Hepatocyte (in vitro differentiated cells): ENCODE results near the gene NDEL1. TPM values are rescaled to one million over a fixed set of nuclear protein-coding genes. Genes with fewer than 3 reads are reported as not detected.

Experiments used
- DNase-seq: peaks from one replicate; pipeline ENCODE4 v3.0.0-alpha.2; 2016; ENCODE audit warnings: low spot score
- H2AFZ ChIP-seq: fragments of 200-600 bp; sonication (generic); 2 replicates; pipeline ENCODE4 v1.6.0; 2016; ENCODE audit warnings: antibody characterized with exemption, mild to moderate bottlenecking
- H3K27ac ChIP-seq: fragments of 200-600 bp; sonication (generic); 2 replicates; pipeline ENCODE4 v1.5.1; 2016; ENCODE audit warnings: mild to moderate bottlenecking
- H3K27me3 ChIP-seq: fragments of 200-600 bp; sonication (generic); 2 replicates; pipeline ENCODE4 v1.6.1; 2016
- H3K36me3 ChIP-seq: fragments of 200-600 bp; sonication (generic); replicated peaks from 2 replicates; pipeline ENCODE4 v1.5.1; 2016; ENCODE audit warnings: low read depth; ENCODE audit not compliant: insufficient read depth
- H3K4me1 ChIP-seq: fragments of 200-600 bp; sonication (generic); 2 replicates; pipeline ENCODE4 v1.5.1; 2016; ENCODE audit warnings: mild to moderate bottlenecking, moderate library complexity; ENCODE audit not compliant: insufficient read depth
- H3K4me2 ChIP-seq: fragments of 200-600 bp; sonication (generic); 2 replicates; pipeline ENCODE4 v1.6.0; 2016
- H3K4me3 ChIP-seq: fragments of 200-600 bp; sonication (generic); 2 replicates; pipeline ENCODE4 v1.5.1; 2016; ENCODE audit warnings: mild to moderate bottlenecking
- H3K79me2 ChIP-seq: fragments of 200-600 bp; sonication (generic); 2 replicates; pipeline ENCODE4 v1.6.0; 2017; ENCODE audit warnings: mild to moderate bottlenecking
- H3K9me2 ChIP-seq: fragments of 200-600 bp; sonication (generic); replicated peaks from 2 replicates; pipeline ENCODE4 v1.6.0; 2017; ENCODE audit warnings: mild to moderate bottlenecking; ENCODE audit not compliant: insufficient read depth
- H3K9me3 ChIP-seq: fragments of 200-600 bp; sonication (generic); 2 replicates; pipeline ENCODE4 v1.5.1; 2016; ENCODE audit warnings: low read depth, mild to moderate bottlenecking
- H4K20me1 ChIP-seq: fragments of 200-600 bp; sonication (generic); 2 replicates; pipeline ENCODE4 v1.6.0; 2016; ENCODE audit warnings: mild to moderate bottlenecking; ENCODE audit not compliant: insufficient read depth, poor library complexity, severe bottlenecking
- EZH2 ChIP-seq: fragments of 200-600 bp; sonication (generic); IDR thresholded peaks from 2 replicates; pipeline ENCODE4 v1.6.1; 2016; ENCODE audit warnings: antibody characterized with exemption, mild to moderate bottlenecking, borderline replicate concordance
- EZH2phosphoT487 ChIP-seq: fragments of 200-600 bp; sonication (generic); IDR thresholded peaks from one replicate; pipeline ENCODE4 v1.6.1; 2018; ENCODE audit warnings: antibody characterized with exemption, mild to moderate bottlenecking, low read depth, moderate library complexity; ENCODE audit not compliant: unreplicated experiment, severe bottlenecking
- WGBS: methylation state at CpG from one replicate; pipeline ENCODE4 v1.1.6; 2016; ENCODE audit warnings: low lambda C conversion rate; ENCODE audit errors: missing lambda C conversion rate; 5-methylcytosine and 5-hydroxymethylcytosine counted together
- polyA plus RNA-seq: library from polyadenylated mRNA; unstranded; fragments of >200 nt; fragmentation: Nextera tagmentation; extraction: Ambion mirVana; gene quantifications from 2 replicates; pipeline ENCODE4 v1.2.1, GENCODE V29; 2016
- total RNA-seq: library from RNA; depleted of rRNA; stranded (reverse); fragments of >200 nt; gene quantifications from 2 replicates; pipeline ENCODE4 v1.2.3, GENCODE V29; 2014
- TF ChIP-seq, protein P1 (sequence below): fragments of 200-600 bp; sonication (generic); IDR thresholded peaks from 2 replicates; pipeline ENCODE4 v1.5.1; 2016; ENCODE audit warnings: antibody characterized with exemption, mild to moderate bottlenecking; ENCODE audit not compliant: poor library complexity

NDEL1 gene
- total and polyA plus RNA-seq, 2 experiments from 2014 or later: 46.1 to 66.3 TPM

DNA sequence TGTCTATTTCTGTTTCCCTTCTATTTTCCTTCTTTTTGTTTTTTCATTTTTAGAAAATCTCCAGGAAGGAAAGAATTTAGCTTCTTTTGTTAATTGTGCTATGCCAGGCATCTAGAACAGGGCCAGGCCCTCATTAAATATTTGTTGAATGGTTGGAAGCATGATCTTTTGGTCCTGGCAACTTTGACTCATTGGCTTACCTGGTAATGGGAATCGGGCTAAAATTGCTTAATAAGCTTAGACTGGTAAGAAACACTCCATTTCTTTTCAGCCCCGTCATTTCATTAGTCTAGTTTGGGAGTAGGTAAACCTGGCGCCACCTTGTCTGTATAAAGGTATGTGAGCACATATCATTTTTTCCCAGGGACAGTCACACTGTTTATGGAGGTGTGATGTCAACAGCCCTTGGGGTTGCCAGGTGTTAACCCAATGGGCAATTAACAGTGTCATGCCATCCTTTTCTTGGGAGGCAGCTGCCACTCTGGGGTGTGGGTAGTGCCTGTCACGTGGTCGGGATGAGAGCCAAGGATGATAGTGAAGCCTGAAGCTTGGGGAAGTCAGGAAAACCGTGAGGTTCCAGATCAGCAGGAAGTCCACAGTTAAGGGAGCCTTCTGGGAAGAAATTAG is 9.5 kb upstream of the NDEL1 start:
- no peak overlapping the region for H3K4me3 ChIP-seq

DNA sequence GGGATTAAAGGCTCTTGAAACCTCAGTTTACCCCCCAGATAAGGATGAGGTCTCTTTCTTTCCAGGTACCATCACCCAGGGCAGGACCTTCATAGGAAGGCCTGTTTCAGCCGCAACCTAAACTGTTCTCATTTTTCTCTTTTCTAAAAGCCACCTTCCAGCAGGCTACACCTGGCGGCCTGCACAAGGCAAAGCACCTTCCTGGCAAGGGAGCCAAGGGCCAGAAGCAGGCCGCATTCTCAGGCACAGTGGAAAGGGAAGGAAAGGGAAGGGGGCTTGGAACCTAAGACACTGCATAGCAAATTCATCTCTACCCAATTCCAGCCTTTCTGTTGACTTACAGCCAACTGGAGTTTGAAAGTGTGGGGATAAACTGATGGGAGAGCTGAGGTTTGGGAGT is 8.9 kb upstream of the NDEL1 start:
- TF ChIP-seq, protein P1, sequence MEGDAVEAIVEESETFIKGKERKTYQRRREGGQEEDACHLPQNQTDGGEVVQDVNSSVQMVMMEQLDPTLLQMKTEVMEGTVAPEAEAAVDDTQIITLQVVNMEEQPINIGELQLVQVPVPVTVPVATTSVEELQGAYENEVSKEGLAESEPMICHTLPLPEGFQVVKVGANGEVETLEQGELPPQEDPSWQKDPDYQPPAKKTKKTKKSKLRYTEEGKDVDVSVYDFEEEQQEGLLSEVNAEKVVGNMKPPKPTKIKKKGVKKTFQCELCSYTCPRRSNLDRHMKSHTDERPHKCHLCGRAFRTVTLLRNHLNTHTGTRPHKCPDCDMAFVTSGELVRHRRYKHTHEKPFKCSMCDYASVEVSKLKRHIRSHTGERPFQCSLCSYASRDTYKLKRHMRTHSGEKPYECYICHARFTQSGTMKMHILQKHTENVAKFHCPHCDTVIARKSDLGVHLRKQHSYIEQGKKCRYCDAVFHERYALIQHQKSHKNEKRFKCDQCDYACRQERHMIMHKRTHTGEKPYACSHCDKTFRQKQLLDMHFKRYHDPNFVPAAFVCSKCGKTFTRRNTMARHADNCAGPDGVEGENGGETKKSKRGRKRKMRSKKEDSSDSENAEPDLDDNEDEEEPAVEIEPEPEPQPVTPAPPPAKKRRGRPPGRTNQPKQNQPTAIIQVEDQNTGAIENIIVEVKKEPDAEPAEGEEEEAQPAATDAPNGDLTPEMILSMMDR: no peak
- TF ChIP-seq EZH2: no peak
- TF ChIP-seq EZH2phosphoT487: no peak
- no peak overlapping the region for H2AFZ ChIP-seq

More for the DNA sequence above, 9.5 kb upstream of the NDEL1 start:
- DNase-seq: no peak
- Histone ChIP-seq H2AFZ (no peak overlapping the region), H3K9me2 (no peaks in the 10 kb centered on the region), H3K4me2 (no peak overlapping the region), H3K36me3 (no peaks in the 10 kb centered on the region), H3K27ac (no peak overlapping the region), H3K4me1 (no peaks in the 10 kb centered on the region), H3K9me3 (no peaks in the 10 kb centered on the region), H3K27me3 (no peaks in the 10 kb centered on the region), H3K79me2 (no peaks in the 10 kb centered on the region), H4K20me1 (no peaks in the 10 kb centered on the region)
- TF ChIP-seq EZH2phosphoT487 (no peak), EZH2 (no peak)
- TF ChIP-seq, protein P1: no peak
- 95% methylated on average over 6 of the region's 6 CpGs for WGBS

DNA sequence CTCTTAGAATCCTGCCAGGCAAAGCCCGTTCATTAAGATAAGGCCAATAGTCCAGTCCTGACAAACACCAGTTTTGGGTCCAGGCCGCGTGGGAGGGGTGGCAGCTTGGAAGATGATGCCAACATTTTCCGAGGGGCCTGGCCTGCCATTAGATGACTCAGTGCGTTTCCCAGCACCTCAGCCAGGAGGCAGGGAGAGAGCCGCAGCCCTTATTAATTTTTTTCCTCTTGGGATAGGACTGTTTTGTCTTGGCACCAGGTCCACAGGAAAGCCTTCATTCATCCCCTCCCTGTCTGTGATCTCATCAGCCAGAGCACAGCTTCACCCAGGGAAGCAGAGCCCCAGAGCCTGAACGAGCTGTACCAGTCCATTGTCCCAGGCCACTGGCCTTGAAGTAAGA is 4.7 kb upstream of the NDEL1 start:
- H3K9me3 ChIP-seq: no peaks in the 10 kb centered on the region
- H3K4me1 ChIP-seq: no peaks in the 10 kb centered on the region
- H3K79me2 ChIP-seq: no peaks in the 10 kb centered on the region
- H3K36me3 ChIP-seq: no peaks in the 10 kb centered on the region
- 73% methylated on average over 7 of the region's 7 CpGs for WGBS
- H4K20me1 ChIP-seq: no peaks in the 10 kb centered on the region
- no peak overlapping the region for H2AFZ ChIP-seq
- H3K27me3 ChIP-seq: no peaks in the 10 kb centered on the region
- DNase-seq: no peak
- no peaks in the 10 kb centered on the region for H3K9me2 ChIP-seq
- no peak overlapping the region for H3K4me3 ChIP-seq
- no peak for TF ChIP-seq EZH2phosphoT487
- TF ChIP-seq, protein P1: no peak
- TF ChIP-seq EZH2: no peak
- no peak overlapping the region for H3K27ac ChIP-seq
- no peak overlapping the region for H3K4me2 ChIP-seq

More for the DNA sequence above, 8.9 kb upstream of the NDEL1 start:
- H3K4me1 ChIP-seq: no peaks in the 10 kb centered on the region
- H3K27ac ChIP-seq: no peak overlapping the region
- no peaks in the 10 kb centered on the region for H3K9me3 ChIP-seq
- no peaks in the 10 kb centered on the region for H3K79me2 ChIP-seq
- WGBS: 97% methylated on average over 3 of the region's 3 CpGs
- H4K20me1 ChIP-seq: no peaks in the 10 kb centered on the region
- H3K4me3 ChIP-seq: no peak overlapping the region
- DNase-seq: no peak
- H3K36me3 ChIP-seq: no peaks in the 10 kb centered on the region
- H3K4me2 ChIP-seq: no peak overlapping the region
- H3K27me3 ChIP-seq: no peaks in the 10 kb centered on the region
- no peaks in the 10 kb centered on the region for H3K9me2 ChIP-seq
